ENCODE results near the gene MLST8.

- no peak for TF ChIP-seq ZNF629 (tag by site-specific recombination; IDR thresholded peaks at IDR 0.05)
- no peak for TF ChIP-seq ZFHX2 (tag by site-specific recombination; conservative IDR thresholded peaks at IDR 0.05)
- TF ChIP-seq CTCF (tag by site-specific recombination; IDR thresholded peaks at IDR 0.05), result no peak
- TF ChIP-seq GLI4 (tag by site-specific recombination; IDR thresholded peaks at IDR 0.05), result no peak
- no peak for TF ChIP-seq ZNF155 (tag by site-specific recombination; IDR thresholded peaks at IDR 0.05)
- TF ChIP-seq ZNF707 (tag by site-specific recombination; IDR thresholded peaks at IDR 0.05), result no peak
- TF ChIP-seq, protein P1, sequence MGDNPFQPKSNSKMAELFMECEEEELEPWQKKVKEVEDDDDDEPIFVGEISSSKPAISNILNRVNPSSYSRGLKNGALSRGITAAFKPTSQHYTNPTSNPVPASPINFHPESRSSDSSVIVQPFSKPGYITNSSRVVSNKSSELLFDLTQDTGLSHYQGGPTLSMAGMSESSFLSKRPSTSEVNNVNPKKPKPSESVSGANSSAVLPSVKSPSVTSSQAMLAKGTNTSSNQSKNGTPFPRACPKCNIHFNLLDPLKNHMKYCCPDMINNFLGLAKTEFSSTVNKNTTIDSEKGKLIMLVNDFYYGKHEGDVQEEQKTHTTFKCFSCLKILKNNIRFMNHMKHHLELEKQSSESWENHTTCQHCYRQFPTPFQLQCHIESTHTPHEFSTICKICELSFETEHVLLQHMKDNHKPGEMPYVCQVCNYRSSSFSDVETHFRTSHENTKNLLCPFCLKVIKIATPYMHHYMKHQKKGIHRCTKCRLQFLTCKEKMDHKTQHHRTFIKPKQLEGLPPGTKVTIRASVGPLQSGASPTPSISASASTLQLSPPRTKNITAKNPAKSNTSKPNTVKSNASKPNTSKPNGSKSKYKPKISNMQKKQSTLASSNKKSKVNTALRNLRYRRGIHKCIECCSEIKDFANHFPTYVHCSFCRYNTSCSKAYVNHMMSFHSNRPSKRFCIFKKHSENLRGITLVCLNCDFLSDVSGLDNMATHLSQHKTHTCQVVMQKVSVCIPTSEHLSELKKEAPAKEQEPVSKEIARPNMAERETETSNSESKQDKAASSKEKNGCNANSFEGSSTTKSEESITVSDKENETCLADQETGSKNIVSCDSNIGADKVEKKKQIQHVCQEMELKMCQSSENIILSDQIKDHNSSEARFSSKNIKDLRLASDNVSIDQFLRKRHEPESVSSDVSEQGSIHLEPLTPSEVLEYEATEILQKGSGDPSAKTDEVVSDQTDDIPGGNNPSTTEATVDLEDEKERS (tag by site-specific recombination; IDR thresholded peaks at IDR 0.05), result no peak
- no peak for TF ChIP-seq YY1 (tag by site-specific recombination; IDR thresholded peaks at IDR 0.05)
- TF ChIP-seq, protein P2, sequence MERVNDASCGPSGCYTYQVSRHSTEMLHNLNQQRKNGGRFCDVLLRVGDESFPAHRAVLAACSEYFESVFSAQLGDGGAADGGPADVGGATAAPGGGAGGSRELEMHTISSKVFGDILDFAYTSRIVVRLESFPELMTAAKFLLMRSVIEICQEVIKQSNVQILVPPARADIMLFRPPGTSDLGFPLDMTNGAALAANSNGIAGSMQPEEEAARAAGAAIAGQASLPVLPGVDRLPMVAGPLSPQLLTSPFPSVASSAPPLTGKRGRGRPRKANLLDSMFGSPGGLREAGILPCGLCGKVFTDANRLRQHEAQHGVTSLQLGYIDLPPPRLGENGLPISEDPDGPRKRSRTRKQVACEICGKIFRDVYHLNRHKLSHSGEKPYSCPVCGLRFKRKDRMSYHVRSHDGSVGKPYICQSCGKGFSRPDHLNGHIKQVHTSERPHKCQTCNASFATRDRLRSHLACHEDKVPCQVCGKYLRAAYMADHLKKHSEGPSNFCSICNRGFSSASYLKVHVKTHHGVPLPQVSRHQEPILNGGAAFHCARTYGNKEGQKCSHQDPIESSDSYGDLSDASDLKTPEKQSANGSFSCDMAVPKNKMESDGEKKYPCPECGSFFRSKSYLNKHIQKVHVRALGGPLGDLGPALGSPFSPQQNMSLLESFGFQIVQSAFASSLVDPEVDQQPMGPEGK (tag by site-specific recombination; IDR thresholded peaks at IDR 0.05), result no peak
- no peak for TF ChIP-seq ZNF362 (tag by site-specific recombination; IDR thresholded peaks at IDR 0.05)
- no peak for TF ChIP-seq ZNF311 (tag by site-specific recombination; IDR thresholded peaks at IDR 0.05; ENCODE audit: borderline replicate concordance)
Observed at GRCh38 chr16:2256531-2257140, 51.4 kb downstream of the MLST8 start.

All from HEK293 (cell line).